SKM-1 treated with dmso at 0.1 percent for 144 hours (cell line): ENCODE measurements around the gene PHKB.
"Not testable (repeated sequence)": the region's sequence is repeated elsewhere in the genome, so short reads cannot be mapped to it uniquely, and the experiment has no call there.

Experiments
- DNase-seq: peaks from one replicate; lab custom pipeline; 2025; ENCODE audit not compliant: unreplicated experiment; lab: John Stamatoyannopoulos, UW

Gene PHKB

DNA sequence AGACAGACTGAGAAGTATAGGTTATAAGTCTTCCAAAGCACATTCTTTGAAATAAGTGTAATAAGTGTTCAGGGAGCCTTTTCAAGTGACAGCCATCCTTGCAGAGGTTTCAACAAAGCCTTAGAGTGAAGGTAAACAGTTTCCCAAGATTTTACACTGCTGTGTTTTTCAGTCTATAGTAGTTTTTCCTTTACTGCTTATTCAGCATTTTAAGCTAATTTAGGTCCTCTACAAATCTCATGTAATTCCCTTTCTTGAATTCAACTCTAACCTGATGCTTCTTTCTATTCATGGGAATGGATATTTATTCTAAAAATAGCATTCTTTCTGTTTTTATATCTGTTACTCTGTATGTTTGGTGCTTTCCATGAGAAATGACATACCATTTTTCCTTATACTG is 211.3 kb downstream of the PHKB start:
- DNase-seq = no peak

DNA sequence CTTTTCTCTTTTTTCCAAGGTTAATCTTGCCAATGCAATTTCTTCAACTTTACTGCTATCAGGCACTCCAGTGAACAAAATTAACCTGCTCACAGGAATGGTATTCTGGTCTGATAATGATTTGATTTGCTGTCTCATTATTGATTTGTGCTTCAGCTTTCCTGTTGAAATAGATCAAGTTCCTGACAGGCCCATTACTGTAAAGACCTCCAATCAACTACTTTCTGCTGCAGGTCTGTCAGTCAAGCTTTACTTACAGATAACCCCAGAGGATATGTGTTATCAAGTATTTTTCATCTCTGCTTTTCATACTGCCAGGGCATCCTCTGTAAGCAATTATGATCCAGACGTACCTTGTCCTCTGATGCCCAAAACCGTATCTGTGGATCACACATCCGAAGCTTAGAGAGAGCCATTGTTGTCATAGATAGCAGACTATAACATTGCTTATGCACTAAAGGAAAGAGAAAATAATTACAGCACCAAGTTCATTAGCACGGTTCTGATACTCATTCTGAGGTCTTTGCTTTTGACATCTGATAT is 215.6 kb downstream of the PHKB start:
- DNase-seq = no peak

DNA sequence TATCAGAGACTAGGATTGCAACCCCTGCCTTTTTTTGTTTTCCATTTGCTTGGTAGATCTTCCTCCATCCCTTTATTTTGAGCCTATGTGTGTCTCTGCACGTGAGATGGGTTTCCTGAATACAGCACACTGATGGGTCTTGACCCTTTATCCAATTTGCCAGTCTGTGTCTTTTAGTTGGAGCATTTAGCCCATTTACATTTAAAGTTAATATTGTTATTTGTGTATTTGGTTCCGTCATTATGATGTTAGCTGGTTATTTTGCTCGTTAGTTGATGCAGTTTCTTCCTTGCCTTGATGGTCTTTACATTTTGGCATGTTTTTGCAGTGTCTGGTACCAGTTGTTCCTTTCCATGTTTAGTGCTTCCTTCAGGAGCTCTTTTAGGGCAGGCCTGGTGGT is 220.4 kb downstream of the PHKB start:
- DNase-seq = not testable (repeated sequence)

DNA sequence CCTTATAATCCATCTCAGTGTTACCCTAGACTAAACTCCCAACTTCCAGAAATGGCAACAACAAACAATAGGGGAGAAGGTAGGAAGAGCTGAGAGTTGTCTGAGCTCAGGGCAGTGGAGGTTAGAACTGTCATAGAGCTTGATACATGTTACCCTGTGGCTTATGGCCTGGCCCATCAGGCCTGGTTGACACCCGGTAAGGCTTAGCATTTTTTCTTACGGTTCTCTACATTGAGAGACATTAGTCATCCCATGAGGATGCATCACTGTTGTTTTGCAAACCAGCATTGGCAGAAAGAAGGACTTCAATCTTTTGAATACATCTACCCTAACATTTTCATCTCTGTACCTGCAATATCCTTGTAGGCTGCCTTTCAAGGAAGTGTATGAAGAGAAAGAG is 226.6 kb downstream of the PHKB start:
- no peak for DNase-seq

DNA sequence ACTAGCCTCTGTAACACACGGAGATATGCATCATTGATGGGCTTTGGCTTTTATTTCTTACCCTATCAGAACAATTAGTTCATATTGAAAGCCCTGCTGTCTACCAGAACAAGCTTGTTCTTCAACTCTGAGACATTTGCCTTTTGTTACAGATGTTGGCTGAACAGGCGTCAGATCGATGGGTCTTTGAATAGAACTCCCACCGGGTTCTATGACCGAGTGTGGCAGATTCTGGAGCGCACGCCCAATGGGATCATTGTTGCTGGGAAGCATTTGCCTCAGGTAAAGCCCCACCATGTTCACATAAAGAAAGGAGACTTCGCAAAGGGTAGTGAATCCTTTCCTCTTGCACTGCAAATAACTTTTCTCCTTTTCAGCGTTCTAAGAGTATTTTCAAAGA is 232.1 kb downstream of the PHKB start:
- no peak for DNase-seq

DNA sequence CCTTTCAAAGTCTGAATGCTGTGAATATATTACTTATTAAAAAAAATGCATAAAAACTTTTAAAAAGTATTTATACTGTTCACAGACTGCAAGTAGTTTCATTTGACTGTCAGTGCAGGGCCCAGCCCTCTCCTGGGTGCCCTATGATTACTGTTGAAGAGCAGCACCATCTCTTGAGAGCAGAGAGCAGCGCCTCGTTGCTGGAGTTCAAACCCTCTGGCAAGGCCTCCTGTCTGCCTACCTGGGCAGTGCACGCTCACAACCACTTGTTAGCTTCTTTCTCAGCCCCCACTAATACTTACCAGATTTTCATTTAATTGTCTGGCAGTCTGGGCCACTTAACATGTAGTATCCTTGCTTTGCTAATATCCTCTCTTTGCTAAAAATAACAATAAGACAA is 233.4 kb downstream of the PHKB start:
- no peak for DNase-seq

DNA sequence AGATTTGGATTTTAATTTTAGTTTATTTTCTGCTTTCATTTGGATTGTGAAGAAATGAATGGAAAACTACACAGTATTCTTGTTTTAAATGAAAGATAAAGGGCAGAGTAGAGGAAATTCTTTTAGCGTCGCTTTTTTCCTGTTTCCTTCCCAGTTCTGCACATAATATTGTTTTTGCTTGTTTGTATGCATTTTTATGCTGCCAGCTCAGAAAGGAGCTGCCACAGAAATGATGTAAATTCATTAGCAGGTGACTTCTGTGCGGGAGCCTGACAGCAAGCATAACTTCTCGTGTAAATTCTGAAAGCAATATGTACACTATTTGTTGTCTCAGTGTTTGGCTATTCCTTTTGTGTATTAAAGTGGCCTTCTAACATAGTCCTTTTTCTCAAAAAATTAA is 234.6 kb downstream of the PHKB start:
- no peak for DNase-seq

DNA sequence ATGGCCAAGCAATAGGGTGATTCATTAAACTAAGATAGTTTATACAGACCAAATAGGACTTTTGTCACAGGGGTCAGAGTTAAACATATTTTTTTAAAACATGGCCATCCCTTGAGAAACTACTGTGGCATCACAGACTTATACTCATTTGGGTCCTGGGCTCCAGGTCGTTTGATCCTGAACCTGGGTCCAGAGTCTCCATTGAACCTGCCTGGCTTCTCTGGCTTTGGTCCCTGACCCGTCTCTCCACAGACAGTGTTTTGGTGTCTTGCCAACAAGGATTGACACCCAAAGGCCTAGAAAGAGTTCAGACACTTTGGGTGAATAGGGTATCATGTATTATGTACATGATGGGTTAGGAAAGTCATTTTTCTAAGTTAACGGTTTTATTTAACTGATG is 236.7 kb downstream of the PHKB start:
- DNase-seq = no peak

DNA sequence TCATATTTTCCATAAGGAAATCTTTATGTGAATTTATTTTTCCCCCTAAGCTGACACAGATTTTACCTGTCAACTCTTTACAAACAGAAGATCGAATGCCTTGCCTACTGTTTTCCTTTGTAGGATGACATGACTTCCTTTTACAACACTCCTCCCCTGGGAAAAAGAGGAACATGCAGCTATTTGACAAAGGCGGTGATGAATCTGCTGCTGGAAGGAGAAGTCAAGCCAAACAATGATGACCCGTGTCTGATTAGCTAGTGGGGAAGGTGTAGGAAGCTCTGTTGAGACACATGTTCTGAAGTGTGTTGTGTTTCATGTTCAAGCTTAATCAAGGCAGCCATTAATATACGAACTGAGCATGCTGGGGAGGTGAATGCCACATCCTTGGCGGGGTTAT is 238.0 kb downstream of the PHKB start:
- DNase-seq = peak; percentile 53

DNA sequence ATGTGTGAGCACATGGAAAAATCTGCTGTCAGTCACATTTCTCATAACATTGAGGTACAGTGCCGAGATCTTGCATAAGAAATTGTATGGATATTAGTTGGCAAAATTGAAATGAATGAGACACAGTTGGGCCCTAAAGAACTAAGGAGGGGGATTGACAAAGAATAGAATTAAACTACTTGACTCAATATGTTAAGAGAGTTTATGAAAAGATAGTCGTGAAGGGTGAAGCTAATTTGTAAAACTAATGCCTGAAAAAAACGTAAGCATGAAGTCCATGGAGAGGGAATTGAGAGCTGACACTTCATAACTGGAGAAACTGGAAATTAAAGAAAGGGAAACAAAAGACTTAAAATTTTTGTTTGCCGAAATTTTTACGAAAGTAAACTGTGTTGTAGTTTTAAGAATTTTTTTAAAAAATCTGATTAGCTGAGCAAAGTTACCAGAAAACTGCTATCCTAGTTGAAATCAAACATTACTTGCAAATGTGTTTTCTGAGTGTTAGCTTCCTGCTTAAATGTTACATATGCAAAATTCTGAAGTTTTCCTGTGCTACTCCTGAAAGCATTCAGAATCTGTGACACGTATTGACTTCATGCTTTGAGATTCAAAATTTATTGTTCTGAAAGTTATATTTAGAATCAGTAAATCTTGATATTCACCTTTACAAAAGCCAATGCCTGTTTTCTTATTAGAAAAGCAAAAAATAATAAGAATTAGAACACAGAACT is 239.9 kb downstream of the PHKB start:
- DNase-seq = no peak

DNA sequence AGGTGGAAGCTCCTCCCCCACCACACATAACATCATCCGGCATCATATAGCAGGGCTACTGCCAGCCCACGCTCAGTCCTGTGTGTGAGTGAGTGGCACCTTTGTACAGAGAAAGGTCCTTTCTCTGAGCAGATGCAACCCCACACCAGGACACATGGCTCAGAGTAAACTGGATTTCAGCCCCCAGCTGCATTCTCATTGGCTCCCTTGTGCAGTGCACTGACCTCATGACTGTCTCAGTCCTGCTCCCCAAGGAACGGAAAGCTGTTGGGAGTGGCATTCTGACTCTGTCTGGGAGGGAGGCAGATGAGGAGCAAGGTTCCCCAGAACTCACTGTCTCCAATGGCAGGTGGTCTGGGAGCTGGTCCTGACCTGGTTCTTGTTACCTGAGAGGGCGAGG is 244.1 kb downstream of the PHKB start:
- DNase-seq = no peak

DNA sequence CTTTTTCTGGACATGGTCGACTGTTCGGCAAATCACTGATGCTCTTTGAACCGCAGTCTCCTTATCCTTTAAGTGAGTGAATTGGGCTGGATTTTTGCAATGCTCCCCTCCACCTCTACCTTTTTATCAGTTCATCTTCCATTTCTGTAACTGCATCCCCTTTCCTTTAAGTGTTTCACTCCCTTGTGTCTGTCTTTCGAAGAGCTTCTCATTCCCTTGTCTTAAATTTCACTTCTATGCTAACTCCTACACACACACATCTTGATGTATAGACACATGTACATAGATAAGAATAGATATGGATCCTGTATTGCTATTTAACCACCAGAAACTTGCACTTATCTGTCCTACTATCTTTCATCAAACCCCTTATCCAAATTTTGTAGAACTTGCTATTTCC is 250.7 kb downstream of the PHKB start:
- no peak for DNase-seq

DNA sequence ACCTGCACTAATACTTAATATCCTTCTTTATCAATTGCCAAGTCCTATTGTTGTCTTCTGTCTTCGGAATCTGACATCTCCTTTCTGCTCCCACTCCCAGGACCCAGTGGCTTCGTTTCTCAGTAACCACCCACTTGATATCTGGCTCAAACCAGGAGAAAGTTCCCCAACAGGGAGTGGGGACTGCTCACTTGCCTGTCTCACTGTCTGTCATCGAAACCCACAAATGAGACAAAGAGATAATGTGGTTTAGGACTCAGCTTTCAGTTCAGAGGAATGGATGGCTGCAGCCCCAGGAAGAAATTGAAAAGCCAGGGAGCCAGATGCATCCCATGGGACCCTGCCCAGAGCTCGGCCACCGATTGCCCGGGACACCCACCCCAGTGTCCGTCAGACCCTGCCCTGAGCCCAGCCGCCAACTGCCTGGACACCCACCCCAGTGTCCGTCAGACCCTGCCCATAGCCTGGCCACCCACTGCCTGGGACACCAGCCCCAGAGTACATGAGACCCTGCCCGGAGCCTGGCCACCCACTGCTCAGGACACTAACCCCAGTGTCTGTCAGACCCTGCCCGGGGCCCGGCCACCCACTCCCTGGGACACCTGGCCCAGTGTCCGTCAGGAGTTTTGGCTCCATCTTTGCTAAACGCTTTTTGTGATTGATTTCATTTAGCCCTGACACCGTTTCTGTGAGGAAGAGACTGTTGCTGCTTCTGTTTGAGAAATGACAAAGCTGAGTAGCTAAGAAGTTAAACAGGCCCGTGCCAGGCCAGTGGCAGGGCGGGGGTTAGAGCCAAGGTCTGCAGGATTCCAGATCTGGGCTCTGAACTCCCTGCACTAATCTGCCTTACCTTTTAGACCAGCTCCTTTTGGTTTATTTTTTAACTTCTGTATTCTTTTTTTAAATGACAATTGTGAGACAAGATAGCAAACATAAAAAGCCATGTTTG is 251.4 kb downstream of the PHKB start:
- no peak for DNase-seq

DNA sequence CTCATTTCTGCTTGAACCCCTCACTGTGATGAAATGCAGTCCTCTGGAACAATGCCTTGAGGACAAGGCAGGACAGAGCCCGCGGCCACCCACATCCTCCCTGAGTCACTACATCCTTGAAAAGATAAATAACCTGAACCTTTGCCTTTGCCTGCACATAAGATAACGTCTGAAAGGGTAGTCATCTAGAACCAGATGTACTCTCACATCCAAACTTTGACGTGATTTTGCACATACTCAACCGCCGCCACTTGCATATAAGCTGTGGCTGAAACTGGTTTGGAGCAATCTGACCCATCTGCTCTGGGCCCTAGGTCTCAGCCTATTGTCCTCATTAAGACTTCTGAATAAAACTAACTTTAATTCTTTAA is 252.1 kb downstream of the PHKB start:
- DNase-seq = no peak

DNA sequence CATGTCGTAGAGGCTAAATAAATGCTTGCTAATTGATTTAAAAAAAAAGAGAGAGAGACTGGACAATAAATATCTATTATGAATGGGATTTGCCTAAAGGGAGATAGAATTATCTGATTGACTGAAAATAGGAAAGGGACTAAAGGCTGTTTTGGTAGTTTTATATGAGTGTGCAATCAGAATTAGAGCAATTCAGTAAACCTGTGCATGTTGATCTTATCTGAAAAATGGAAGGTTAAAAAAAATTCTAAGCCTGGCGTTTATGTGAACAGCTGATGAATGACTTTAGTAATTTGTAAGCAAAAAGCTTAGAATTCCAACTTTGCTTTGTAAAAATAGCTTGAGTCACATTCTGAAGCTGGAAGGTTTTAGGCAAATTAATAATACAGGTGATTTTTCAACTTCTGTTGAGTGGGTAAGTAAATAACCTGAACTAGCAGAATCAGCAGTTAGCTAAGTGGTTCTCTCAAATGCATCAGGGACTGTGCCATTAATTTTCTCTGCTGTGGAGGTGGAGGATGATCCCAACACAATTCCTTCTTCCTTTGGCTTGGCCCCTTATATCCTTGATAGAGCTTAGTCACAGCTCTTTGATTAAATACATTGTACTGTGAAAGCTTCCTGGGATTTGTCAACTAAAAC is 254.4 kb downstream of the PHKB start:
- DNase-seq = no peak

DNA sequence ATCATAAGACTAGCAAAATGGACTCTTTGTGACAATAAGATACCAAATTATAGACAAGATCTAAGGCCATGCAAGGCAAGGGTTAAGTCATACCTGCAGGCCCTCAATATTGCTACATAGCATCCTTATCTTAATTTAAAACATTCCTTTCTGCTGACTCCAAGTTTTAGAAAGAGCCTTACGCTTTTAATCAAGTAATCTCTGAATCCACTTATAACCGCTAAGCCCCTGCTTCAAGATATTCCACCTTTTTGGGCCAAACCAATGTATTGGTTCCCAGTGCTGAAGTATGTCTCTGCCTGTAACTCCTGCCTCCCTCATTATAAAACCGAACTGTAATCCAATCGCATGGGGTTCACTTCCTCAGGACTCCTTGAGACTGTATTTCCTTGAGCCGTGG is 255.4 kb downstream of the PHKB start:
- DNase-seq = no peak

DNA sequence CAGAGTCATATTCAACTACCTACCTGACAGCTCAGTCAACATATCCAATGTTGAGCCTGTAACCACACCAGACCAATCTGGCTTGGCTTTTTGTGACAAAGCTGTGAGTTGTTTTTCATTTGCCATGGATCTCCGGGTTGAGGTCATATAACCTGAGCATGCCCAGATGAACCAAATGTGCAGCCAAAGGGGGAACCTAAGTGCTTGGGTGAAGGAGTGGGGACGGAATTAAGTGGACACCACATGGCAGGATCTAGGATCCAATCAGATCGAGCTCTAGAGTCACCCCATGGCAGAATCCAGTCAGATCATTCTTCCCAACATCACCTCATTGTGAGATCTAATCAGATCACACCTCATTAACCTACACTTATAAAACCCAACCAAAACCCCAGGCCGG is 258.6 kb downstream of the PHKB start:
- DNase-seq = no peak

DNA sequence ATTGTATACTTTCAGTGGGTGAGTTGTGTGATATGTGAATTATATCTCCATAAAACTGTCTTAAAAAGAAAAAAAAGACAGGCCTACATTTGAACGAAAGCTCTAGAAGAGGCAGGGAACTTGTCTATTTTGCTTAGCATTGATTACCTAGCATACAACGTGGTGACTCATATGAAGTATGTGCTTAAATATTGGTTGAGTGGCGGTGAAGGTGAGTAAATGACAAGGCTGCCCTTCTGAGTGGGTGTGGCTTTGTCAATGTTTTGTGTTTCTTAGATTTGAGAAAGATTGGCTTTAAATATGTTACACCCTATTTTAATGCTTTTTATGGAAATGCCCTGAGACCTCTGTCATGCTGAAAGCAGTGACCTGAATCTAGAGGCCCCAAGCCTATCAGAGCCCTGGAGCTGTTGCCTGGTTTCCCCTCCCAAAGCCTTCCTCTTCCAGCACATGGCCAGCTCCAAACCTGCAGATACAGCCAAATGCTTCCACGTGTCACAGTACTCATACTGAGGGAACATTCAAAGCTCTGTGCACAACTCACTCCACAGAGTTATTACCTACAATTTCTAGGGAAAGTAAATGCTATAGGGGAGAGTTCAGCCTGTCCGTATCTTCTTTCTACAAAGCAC is 260.0 kb downstream of the PHKB start:
- no peak for DNase-seq

DNA sequence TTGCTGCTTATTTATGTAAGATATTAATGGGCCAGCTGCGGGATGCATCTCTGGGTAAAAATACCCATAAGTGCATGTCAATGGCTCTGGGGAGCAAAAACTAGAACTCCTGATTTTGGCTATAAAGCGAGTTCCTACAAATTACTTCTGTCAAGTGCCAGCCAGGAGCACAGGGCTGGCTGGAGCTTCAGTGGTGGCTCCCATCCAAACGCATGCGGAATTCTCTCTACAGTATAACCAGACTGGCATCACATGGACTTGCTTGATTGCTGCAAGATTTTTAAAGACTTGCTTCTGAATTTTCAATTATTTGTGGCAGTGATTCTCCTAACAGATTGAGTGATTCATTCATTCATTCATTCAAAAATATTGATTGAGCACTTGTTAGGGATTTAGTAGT is 260.9 kb downstream of the PHKB start:
- no peak for DNase-seq

DNA sequence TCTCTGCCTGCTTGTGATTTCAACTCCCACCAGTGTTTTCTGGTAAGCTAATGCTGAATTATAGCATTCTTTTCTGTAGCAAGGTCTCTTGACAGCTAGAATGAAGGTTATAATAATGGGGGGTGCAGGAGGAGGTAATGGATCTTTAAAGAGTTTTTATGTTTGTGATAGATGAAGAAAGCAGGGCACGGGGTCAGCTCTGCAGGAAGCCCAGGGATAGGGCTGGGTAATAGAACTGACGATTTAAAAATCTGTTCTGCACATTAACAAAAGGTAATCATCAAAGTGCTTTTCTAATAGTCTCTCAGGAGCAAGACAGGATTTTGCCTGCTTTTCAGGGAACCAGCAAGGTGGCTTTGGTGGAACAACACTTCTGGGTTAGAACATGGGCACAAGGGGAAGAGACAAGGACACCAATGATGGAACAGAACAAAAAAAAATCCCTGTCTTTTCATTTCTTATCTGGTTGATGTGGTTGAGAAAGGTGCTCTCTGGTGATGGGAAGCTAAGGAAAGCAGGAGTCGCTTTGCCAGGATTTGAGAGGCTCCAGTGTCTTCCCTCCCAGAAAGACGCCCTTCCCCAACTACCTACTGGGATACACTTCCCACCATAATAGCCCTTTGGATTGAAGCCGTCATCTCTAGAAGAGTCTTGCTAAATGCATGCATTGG is 263.1 kb downstream of the PHKB start:
- peak; percentile 15 for DNase-seq
